Activated CD8-positive, alpha-beta memory T cell treated with anti-CD3 and anti-CD28 coated beads for 24 hours (primary cell): ENCODE measurements around the gene SNAP47.
A peak's percentile ranks its signal among the peaks of the same experiment; 100 is the strongest.
"Not testable (repeated sequence)": the region's sequence is repeated elsewhere in the genome, so short reads cannot be mapped to it uniquely, and the experiment has no call there.

Experiments used
- DNase-seq: peaks from one replicate; pipeline ENCODE4 v3.0.0-alpha.2; 2020

Gene SNAP47

DNA sequence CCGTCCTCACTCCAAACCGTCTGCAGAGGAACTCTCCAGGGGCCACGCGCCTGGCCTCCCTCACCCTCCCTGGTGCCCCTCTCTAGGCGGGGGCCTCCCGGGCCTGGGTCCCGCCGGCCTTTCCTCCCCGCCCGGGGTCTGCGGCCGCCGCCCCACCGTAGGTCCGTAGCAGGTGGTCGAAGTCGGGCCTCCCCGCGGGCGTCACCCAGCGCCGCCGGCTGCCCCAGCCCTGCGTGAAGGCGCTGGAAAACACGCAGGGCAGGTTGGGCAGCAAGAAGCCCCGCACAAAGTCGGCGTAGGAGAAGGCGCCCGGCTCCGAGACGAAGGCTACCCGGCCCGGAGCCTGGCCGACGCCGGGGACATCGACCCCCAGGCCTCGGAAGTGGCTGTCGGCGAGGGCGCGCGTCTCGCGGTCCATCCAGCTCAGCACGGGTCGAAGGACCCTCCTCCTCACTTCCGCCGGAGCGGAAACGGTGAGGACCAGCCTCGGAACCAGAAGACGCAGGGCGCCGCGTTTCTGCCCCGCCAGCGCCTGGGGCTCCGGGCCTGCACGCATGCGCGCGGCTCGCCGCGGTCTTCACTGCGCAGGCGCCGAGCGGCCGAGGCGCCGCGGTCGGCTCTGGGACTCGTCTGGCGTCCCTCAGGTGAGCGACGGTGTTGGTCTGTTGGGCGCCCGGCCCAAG lies at the start of gene SNAP47, which contains the start of gene JMJD4:
SNAP47 (plus strand) TSS at position 580 of the 683 bp plus-strand sequence. CDS start 12,302 bp downstream, outside the sequence.
JMJD4 (minus strand) TSS at position 447 of the 683 bp plus-strand sequence; CDS start at position 418, 29 bp downstream.
- peak; percentile 98 for DNase-seq

DNA sequence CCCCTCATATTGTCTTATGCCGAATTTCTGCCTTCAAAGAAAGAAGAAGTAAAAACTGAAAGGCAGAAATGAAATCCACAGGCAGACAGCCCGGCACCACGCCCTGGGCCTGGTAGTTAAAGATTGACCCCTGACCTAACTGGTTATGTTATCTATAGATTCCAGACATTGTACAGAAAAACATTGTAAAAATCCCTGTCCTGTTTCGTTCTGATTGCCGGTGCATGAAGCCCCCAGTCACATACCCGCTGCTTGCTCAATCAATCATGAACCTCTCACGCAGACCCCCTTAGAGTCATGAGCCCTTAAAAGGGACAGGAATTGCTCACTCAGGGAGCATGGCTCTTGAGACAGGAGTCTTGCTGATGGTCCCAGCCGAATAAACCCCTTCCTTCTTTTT lies 49.4 kb upstream of the SNAP47 start:
- no peak for DNase-seq

GRCh38 chr1:227697321-227697864 lies 37.8 kb upstream of the SNAP47 start:
- DNase-seq, result no peak

GRCh38 chr1:227701631-227702030 lies 33.6 kb upstream of the SNAP47 start:
- DNase-seq, result not testable (repeated sequence)

DNA sequence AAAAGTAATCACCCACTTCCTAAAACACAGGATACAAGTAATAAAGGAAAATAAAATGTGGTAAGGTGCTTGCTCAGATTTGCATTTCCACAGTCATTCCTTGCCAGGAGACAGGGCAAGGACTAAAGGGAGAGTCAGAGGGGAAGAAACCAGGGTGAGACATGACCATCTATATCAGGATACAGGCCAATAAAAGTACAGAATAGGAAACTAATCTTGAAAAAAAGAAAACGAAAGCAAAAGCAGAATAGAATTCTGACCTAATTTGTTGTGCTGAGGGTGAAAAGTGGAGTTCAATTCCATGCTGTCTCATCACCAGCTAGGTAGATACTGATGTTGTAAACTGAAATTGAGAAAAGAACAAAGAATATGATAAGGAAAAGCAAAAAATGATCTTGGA lies 27.4 kb upstream of the SNAP47 start:
- no peak for DNase-seq

DNA sequence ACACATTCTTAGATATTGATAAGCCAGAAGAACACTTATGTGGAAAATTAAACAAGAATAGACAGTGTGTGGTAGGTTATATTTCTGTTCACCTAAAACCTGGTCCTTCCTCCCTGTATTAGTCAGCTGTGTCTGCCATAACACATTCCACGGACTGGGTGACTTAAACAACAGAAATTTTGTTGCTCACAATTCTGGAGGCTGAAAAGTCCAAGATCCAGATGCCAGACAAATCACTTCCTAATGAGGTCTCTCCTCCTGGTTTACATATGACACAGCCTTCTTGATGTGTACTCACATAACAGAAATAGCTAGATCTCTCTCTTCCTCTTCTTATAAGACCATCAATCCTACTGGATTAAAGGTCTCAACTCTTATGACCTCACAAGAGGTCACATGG lies 25.8 kb upstream of the SNAP47 start:
- no peak for DNase-seq

DNA sequence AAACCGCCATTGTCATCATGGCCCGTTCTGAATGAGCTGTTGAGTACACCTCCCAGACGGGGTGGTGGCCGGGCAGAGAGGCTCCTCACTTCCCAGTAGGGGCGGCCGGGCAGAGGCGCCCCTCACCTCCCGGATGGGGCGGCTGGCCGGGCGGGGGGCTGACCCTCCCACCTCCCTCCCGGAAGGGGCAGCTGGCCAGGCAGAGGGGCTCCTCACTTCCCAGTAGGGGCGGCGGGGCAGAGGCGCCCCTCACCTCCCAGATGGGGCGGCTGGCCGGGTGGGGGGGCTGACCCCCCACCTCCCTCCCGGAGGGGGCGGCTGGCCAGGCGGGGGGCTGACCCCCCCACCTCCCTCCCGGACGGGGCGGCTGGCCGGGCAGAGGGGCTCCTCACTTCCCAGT lies 24.8 kb upstream of the SNAP47 start:
- DNase-seq, result not testable (repeated sequence)

GRCh38 chr1:227712648-227713047 lies 22.6 kb upstream of the SNAP47 start:
- DNase-seq, result no peak

DNA sequence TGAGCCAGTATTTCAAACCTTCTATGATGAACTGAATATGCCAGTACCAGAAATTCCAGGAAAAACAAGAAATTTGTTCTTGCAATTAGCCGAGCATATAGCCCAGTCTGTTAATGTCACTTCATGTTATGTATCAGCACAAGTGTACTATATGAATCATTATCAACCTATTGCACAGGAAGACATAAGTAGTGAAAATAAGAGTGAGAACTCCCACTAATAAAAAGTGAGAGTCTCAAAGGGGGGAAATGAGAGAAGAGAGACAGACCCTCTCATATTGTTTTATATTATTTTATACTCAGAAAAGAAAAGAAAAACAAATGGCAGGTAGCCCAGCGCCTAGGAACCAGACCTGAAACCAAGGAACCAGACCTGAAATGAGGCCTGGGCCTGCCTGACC lies 16.3 kb upstream of the SNAP47 start:
- no peak for DNase-seq

GRCh38 chr1:227723474-227723873 lies 11.8 kb upstream of the SNAP47 start:
- DNase-seq, result no peak

- DNase-seq, result no peak
Measured at GRCh38 chr1:227725046-227725445, 10.2 kb upstream of the SNAP47 start.

- DNase-seq, result no peak
Measured at GRCh38 chr1:227726318-227726717, 8.9 kb upstream of the SNAP47 start.

DNA sequence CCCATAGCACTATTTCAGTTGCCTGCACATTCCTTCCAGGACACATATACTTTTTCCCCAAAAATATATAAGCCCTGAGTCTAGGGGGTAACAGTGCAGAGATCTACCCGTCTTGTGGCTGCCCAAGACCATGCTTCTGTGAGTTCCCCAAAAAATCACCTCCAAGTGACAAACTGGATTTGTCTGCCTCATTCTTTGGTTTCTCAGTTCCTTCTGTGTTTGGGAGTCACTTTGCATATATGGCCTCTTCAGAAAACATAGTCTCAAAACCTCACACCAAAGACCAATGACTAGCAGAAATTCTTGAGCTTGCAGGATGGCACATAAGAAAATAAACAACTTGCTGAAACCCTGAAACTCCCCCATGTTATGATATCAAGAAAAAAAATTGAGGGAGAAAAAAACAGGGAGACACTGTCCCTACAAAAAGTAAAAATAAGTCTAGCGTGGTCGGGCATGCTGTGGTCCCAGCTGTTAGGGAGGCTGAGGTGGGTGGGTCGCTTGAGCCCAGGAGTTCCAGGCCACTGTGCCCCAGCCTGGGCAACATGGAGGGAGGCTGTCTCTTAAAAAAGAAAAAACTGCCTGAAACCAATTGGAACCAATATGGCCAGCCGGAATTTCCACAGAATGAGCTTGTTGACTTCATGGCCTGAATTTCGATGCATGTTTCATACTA lies 8.2 kb upstream of the SNAP47 start:
- DNase-seq, result peak; percentile 45

GRCh38 chr1:227728059-227728891 lies 7.0 kb upstream of the SNAP47 start:
- peak; percentile 79 for DNase-seq

DNA sequence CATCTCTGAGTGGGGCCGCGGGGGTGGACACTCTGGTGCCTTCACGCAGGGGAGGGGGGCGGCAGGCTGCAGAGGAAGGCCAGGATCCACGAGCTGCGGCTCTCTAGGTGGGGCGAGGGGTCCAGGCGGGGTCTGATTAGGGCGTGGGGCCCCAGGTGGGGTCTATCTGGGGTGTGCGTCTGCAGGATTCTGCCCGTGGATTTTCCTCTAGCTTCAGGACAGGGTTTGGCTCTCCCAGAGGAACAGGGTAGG lies 6.4 kb upstream of the SNAP47 start:
- no peak for DNase-seq

- DNase-seq, result peak; percentile 71
Measured at GRCh38 chr1:227729144-227729880, 5.9 kb upstream of the SNAP47 start.

- peak; percentile 74 for DNase-seq
Measured at GRCh38 chr1:227729881-227730629, 5.2 kb upstream of the SNAP47 start.

DNA sequence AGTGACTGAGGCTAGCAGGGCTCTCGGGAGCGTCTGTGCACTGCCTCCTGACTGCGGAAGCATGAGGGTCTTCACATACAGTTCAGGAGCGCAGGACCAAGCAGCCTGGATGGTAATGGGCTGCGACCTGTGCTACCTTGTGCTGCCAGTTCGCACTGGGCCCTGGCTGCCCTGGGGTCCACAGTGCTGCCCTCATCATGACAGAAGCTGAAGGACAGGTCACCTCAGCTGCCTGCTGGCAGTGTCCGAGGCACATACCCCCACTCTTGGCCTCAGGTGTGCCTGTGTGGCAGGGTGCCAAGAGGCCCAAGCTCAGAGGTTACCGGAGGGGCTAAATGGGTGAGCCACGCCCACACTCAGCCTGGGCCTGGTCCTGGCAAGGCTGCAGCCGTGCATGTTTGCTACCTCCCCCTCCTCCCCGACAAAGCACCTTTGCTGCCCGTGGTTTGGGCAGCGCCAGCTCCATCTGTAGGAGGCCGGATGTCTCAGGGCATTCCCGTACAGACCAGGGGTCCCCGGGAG lies 4.5 kb upstream of the SNAP47 start:
- no peak for DNase-seq

- DNase-seq, result peak; percentile 56
Measured at GRCh38 chr1:227731241-227731677, 4.0 kb upstream of the SNAP47 start.

DNA sequence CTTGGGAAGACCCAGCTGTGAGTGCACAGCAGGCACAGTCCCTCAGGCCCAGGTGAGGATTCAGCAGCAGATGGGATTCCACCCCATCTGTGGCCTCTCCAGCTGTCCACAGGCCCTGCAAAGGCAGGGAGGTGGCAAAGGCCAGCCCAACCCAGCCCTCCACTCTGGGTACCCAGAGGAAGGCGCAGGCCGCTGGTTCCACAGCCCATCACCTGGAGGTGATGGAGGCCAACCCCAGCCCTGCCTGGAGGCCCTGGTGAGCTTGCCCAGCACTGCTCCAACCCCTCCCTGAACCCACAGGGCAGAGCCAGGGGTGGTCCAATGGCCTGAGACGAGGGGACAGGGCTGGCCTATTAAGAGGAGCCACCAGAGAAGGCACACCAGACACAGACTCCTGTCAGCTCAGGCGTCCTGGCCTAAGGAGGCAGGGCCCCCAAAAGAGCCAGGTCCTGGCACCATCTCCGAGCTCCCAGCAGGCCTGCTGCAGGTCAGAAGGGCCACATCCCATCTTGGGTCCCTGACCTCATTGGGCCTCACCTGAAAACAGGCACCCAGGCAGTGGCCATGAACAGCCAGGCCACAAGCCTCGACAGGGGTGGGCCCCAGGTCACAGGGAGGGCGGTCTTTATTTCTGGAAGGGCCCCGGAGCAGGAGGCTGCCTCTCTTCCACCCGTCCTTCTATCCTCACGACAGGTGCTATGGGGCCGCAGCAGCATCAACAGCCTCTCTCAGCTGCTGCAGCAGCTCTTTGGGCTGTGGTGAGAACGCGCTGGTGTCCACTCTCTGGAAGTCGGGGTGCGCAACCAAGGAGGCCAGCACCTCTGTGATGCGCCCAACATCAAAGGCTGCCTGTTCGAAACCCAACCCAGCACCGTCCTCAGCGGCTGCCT lies 3.3 kb upstream of the SNAP47 start:
- peak; percentile 57 for DNase-seq
